Body of pancreas (tissue), 4 donors: ENCODE results near the gene CACNA2D3. TPM values are rescaled to one million over a fixed set of nuclear protein-coding genes. Genes with fewer than 3 reads are reported as not detected.

Experiments used
- ATAC-seq: fragments of 150-250 bp; one replicate; pipeline ENCODE4 v1.9.1; 2016
- DNase-seq, 4 donors: peaks; one replicate each; pipeline ENCODE4 v3.0.0-alpha.2; 2019
- H3K27ac ChIP-seq, 4 donors: fragments of 200-600 bp; sonication (generic); 1 replicate in 3 of 4; 2 replicates in 1 of 4; pipeline versions ENCODE4 v1.5.1 to v1.6.1; 2016 to 2019; ENCODE audit warnings: mild to moderate bottlenecking in 1 of 4, mixed read lengths in 1 of 4, moderate library complexity in 1 of 4
- H3K27me3 ChIP-seq, 2 donors: fragments of 200-600 bp; sonication (generic); one replicate each; pipeline ENCODE4 v1.6.0; 2016; ENCODE audit warnings: mild to moderate bottlenecking in 1 of 2
- H3K36me3 ChIP-seq, 2 donors: fragments of 200-600 bp; sonication (generic); replicated peaks in 1 of 2; 2 replicates each; pipeline ENCODE4 v1.5.1; 2016; ENCODE audit warnings: low read depth in 2 of 2; ENCODE audit not compliant: insufficient read depth in 1 of 2
- H3K4me1 ChIP-seq: fragments of 200-600 bp; sonication (generic); one replicate; pipeline ENCODE4 v1.6.0; 2016
- H3K4me3 ChIP-seq, 2 donors: fragments of 200-600 bp; sonication (generic); 1 replicate in 1 of 2; 2 replicates in 1 of 2; pipeline ENCODE4 v1.5.1; 2016 to 2019
- H3K9me3 ChIP-seq, 3 donors: fragments of 200-600 bp; sonication (generic); 1 replicate in 2 of 3; 2 replicates in 1 of 3; pipeline ENCODE4 v1.5.1; 2016
- POLR2A ChIP-seq, 3 donors: fragments of 450-650 bp; IDR thresholded peaks; one replicate each; pipeline ENCODE4 v1.6.1; 2016; ENCODE audit warnings: antibody characterized with exemption in 3 of 3, mild to moderate bottlenecking in 2 of 3
- WGBS, 2 donors: methylation state at CpG; one replicate each; pipeline ENCODE4 v1.1.5; 2017; 5-methylcytosine and 5-hydroxymethylcytosine counted together
- intact Hi-C: fragments of 100-400 bp; cut with DNase I; formaldehyde crosslinking; loops from one replicate; pipeline ENCODE4 v1.15.1; 2023
- total RNA-seq, 2 donors: library from RNA; depleted of rRNA; stranded (reverse); fragments of >200 nt; gene quantifications; one replicate each; pipeline ENCODE4 v1.1.0, GENCODE V29; 2016
- TF ChIP-seq, protein P1 (sequence below), 7 experiments: fragments of 450-650 bp in 4 of 7; fragments of 200-600 bp in 3 of 7; sonication (generic) in 3 of 7; IDR thresholded peaks; one replicate each; pipeline ENCODE4 v1.5.1; 2016 to 2019; ENCODE audit warnings: antibody characterized with exemption in 7 of 7

The CACNA2D3 gene
- total RNA-seq, 2 donors from 2014 or later = not detected

DNA sequence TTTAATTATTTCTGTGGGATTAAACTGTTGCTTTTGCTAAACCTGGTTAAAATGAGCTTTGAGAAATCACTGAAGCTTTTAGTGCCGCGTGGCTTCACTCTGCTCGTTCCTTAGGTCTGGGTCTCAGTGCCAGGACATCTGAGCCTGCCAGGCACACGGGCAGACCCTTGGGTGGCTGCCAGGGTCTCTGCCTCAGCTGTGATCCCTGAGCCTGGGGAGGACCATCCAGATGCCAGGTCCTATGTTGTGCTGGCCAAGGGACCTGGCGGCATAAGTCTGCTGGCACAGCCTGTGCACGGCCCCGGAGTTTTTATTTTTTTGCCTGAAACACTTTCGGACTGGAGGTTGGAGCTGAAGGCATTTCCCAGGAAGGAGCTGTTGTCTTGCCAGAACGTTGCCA, 477.4 kb downstream of the CACNA2D3 start:
- ATAC-seq = no peak
- 49 to 66% methylated on average over 8 to 9 of the region's 9 CpGs for WGBS, 2 donors

DNA sequence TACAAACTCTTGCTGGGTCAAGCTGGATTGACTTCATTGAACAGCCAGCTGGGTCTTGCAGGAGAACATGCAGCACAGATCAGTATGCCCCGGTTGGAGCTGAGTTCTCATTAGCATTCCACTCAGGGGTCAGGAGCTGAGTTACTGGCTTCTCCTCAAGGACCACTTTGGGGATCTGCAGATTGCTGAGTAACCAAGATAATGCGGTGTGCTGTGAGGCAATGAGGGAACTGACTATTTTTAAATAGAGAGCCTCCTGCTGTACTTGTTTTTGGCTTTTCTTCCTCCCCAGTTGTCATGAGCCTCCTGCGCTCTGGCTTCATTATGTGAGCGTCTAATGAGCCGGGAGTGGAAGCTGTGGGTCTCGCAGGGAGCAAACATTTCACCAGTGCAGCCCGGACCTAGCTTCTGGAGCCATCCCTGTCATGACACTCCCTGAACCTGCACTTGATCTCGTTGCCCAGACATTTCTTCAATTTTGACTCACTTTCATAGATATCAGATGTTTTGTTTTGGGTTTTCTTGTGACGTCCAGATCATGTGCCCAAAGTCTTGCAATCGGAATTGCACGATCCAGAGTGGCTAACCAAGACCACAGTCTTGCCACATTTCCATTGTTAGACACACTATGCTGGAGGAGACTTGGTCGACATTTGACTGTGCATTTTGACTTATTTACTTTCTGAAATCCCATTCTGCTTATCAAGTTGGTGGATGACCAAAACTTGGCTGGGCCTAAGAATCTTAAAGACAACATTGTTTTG, 478.3 kb downstream of the CACNA2D3 start:
- intact Hi-C loops = no loop called here
- ATAC-seq (no peak), DNase-seq (no peak)
- no peak overlapping the region for H3K27ac ChIP-seq
- H3K4me1 ChIP-seq = no peaks in the 10 kb centered on the region
- H3K27me3 ChIP-seq = no peaks in the 10 kb centered on the region
- H3K36me3 ChIP-seq = no peaks in the 10 kb centered on the region
- no peak overlapping the region for H3K4me3 ChIP-seq
- no peaks in the 10 kb centered on the region for H3K9me3 ChIP-seq
- TF ChIP-seq, protein P1, sequence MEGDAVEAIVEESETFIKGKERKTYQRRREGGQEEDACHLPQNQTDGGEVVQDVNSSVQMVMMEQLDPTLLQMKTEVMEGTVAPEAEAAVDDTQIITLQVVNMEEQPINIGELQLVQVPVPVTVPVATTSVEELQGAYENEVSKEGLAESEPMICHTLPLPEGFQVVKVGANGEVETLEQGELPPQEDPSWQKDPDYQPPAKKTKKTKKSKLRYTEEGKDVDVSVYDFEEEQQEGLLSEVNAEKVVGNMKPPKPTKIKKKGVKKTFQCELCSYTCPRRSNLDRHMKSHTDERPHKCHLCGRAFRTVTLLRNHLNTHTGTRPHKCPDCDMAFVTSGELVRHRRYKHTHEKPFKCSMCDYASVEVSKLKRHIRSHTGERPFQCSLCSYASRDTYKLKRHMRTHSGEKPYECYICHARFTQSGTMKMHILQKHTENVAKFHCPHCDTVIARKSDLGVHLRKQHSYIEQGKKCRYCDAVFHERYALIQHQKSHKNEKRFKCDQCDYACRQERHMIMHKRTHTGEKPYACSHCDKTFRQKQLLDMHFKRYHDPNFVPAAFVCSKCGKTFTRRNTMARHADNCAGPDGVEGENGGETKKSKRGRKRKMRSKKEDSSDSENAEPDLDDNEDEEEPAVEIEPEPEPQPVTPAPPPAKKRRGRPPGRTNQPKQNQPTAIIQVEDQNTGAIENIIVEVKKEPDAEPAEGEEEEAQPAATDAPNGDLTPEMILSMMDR (IDR thresholded peaks at IDR 0.05) = no peak
- TF ChIP-seq POLR2A (IDR thresholded peaks at IDR 0.05) = no peak
- WGBS, 2 donors = 50 to 55% methylated on average over 12 of the region's 12 CpGs

More for the DNA sequence above, 477.4 kb downstream of the CACNA2D3 start:
- peak in 2 of 4 donors; percentile 15 to 18 for DNase-seq
- Histone ChIP-seq H3K27me3 (no peaks in the 10 kb centered on the region), H3K4me1 (no peaks in the 10 kb centered on the region), H3K36me3 (no peaks in the 10 kb centered on the region), H3K27ac (no peak overlapping the region), H3K4me3 (no peak overlapping the region), H3K9me3 (no peaks in the 10 kb centered on the region)
- TF ChIP-seq, protein P1 (IDR thresholded peaks at IDR 0.05) = no peak
- TF ChIP-seq POLR2A (IDR thresholded peaks at IDR 0.05) = no peak
- intact Hi-C loops = no loop called here

DNA sequence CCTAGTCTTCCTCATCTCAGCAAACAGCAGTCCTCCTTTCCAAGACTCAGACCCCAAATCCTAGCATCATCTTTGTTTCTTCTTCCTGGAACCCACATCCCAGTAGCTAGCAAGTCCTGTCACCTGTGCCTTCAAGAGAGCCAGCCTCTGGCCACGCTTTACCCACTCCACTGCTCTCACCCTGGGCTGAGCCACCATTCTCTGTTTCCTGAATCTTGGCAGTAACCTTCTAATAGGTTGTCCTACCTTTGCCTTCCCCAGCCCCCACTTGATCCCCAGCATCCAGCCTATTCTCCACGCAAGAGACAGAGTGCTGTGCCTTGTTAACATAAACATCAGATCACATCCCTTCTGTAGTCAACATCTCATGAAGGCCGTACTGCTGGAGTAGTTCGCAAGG, 482.1 kb downstream of the CACNA2D3 start:
- Histone ChIP-seq H3K27ac (no peak overlapping the region), H3K4me3 (no peak overlapping the region), H3K9me3 (no peaks in the 10 kb centered on the region), H3K4me1 (no peaks in the 10 kb centered on the region), H3K27me3 (no peaks in the 10 kb centered on the region), H3K36me3 (no peaks in the 10 kb centered on the region)
- intact Hi-C loops = no loop called here
- DNase-seq (no peak), ATAC-seq (no peak)
- WGBS, 2 donors = 79 to 85% methylated on average over 4 of the region's 4 CpGs
- TF ChIP-seq, protein P1 (IDR thresholded peaks at IDR 0.05) = no peak
- TF ChIP-seq POLR2A (IDR thresholded peaks at IDR 0.05) = no peak

DNA sequence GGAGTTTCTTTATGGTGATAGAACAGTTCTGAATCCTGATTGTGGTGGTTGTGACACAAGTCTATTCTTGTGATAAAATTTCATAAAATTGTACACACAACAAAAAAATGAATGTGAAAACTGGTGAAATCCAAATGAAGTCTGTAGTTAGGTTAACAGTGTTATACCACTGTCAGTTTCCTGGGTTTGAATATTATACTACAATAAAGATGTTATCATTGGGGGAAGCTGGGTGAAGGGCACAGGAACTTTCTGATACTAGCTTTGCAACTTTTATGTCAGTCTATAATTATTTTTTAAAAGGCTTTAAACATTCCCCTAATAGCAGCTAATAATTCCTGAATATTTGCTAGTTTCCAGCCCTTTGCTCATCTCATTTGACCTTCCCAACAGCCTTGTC, 485.7 kb downstream of the CACNA2D3 start:
- ATAC-seq (no peak), DNase-seq (no peak)
- Histone ChIP-seq H3K4me1 (no peaks in the 10 kb centered on the region), H3K9me3 (no peaks in the 10 kb centered on the region), H3K27me3 (no peaks in the 10 kb centered on the region), H3K27ac (no peak overlapping the region), H3K36me3 (no peaks in the 10 kb centered on the region), H3K4me3 (no peak overlapping the region)
- TF ChIP-seq, protein P1 (IDR thresholded peaks at IDR 0.05) = no peak
- TF ChIP-seq POLR2A (IDR thresholded peaks at IDR 0.05) = no peak
- intact Hi-C loops = no loop called here

DNA sequence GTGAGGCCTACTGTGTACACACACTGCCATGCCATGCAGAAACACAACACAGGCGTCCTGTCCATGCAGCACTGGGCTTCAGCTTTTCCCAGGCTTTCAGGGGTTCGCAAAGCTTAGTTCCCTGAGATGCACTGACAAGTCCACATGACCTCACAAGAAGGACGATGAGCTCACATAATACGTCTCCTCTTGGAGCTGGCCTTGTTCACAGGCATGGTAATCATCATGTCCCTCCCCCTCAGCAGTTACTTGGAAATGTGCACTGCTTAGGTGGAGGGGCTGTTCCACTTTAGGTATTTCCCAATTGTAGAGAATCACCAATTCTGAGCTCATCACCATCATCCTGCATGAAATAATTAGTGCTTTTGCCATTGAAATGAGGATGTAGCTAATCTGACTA, 496.7 kb downstream of the CACNA2D3 start:
- H3K4me3 ChIP-seq = no peak overlapping the region
- H3K27ac ChIP-seq = no peak overlapping the region
- TF ChIP-seq, protein P1 (IDR thresholded peaks at IDR 0.05) = no peak
- no peak for TF ChIP-seq POLR2A (IDR thresholded peaks at IDR 0.05)
- H3K36me3 ChIP-seq = no peaks in the 10 kb centered on the region
- H3K9me3 ChIP-seq = no peaks in the 10 kb centered on the region
- DNase-seq (no peak), ATAC-seq (no peak)
- intact Hi-C loops = no loop called here
- WGBS, 2 donors = 64 to 75% methylated on average over 4 of the region's 4 CpGs
- no peaks in the 10 kb centered on the region for H3K4me1 ChIP-seq
- H3K27me3 ChIP-seq = peaks cover 0 to 6% of the 10 kb centered on the region in 2 donors
